Nephron (organoid): ENCODE data around the gene NR2E3.

Experiments
- H3K27ac Mint-ChIP-seq, 3 experiments: 2 replicates each; pipeline ENCODE4 v1.8.0; 2020; ENCODE audit warnings: mixed read lengths in 3 of 3, mild to moderate bottlenecking in 2 of 3, moderate library complexity in 1 of 3
- H3K27me3 Mint-ChIP-seq: 2 replicates; pipeline ENCODE4 v1.8.0; 2021; ENCODE audit warnings: low read depth, mild to moderate bottlenecking, moderate library complexity, mixed read lengths
- H3K36me3 Mint-ChIP-seq: 2 replicates; pipeline ENCODE4 v1.8.0; 2020; ENCODE audit warnings: low read depth, mixed read lengths
- H3K4me1 Mint-ChIP-seq: 2 replicates; pipeline ENCODE4 v1.8.0; 2020; ENCODE audit warnings: mixed read lengths
- H3K4me3 Mint-ChIP-seq, 3 experiments: 2 replicates each; pipeline ENCODE4 v1.8.0; 2020; ENCODE audit warnings: mild to moderate bottlenecking in 3 of 3, mixed read lengths in 3 of 3, moderate library complexity in 2 of 3
- H3K9me3 Mint-ChIP-seq: 2 replicates; pipeline ENCODE4 v1.8.0; 2020; ENCODE audit warnings: mixed read lengths
- CTCF ChIP-seq, 3 experiments: fragments of 200-600 bp; sonication (generic); IDR thresholded peaks; one replicate each; pipeline ENCODE4 v1.5.0; 2021; ENCODE audit warnings: antibody characterized with exemption in 3 of 3; ENCODE audit not compliant: unreplicated experiment in 3 of 3

Gene NR2E3

GRCh38 chr15:71813723-71814470 is 3.5 kb downstream of the NR2E3 start:
- peaks cover 5% of the 10 kb centered on the region for H3K27me3 Mint-ChIP-seq

GRCh38 chr15:71815301-71815700 is 4.9 kb downstream of the NR2E3 start:
- Mint-ChIP-seq H3K4me1 (peaks cover 30% of the 10 kb centered on the region), H3K4me3 (no peak overlapping the region), H3K36me3 (peaks cover 30% of the 10 kb centered on the region), H3K9me3 (peaks cover 5% of the 10 kb centered on the region), H3K27ac (no peak overlapping the region), H3K27me3 (no peaks in the 10 kb centered on the region)
- TF ChIP-seq CTCF (IDR thresholded peaks at IDR 0.05; ENCODE audit: unreplicated experiment in 3 of 3), result no peak

More at GRCh38 chr15:71813723-71814470, 3.5 kb downstream of the NR2E3 start:
- Mint-ChIP-seq H3K4me1 (peaks cover 30% of the 10 kb centered on the region), H3K36me3 (peaks cover 19% of the 10 kb centered on the region), H3K9me3 (no peaks in the 10 kb centered on the region), H3K27ac (no peak overlapping the region), H3K4me3 (peak overlapping the region in 1 of 3 experiments; percentile 8)
- TF ChIP-seq CTCF (IDR thresholded peaks at IDR 0.05; ENCODE audit: unreplicated experiment in 3 of 3), result no peak

- Mint-ChIP-seq H3K27ac (no peak overlapping the region), H3K36me3 (peaks cover 47% of the 10 kb centered on the region), H3K27me3 (no peaks in the 10 kb centered on the region), H3K4me1 (peaks cover 26% of the 10 kb centered on the region), H3K4me3 (no peak overlapping the region), H3K9me3 (peaks cover 15% of the 10 kb centered on the region)
- no peak for TF ChIP-seq CTCF (IDR thresholded peaks at IDR 0.05; ENCODE audit: unreplicated experiment in 3 of 3)
Observed at GRCh38 chr15:71817351-71817750, 7.0 kb downstream of the NR2E3 start.

GRCh38 chr15:71820127-71820526 is 9.8 kb downstream of the NR2E3 start:
- Mint-ChIP-seq H3K9me3 (peaks cover 18% of the 10 kb centered on the region), H3K36me3 (peaks cover 75% of the 10 kb centered on the region), H3K27me3 (no peaks in the 10 kb centered on the region), H3K27ac (no peak overlapping the region), H3K4me1 (peaks cover 25% of the 10 kb centered on the region), H3K4me3 (no peak overlapping the region)
- TF ChIP-seq CTCF (IDR thresholded peaks at IDR 0.05; ENCODE audit: unreplicated experiment in 3 of 3), result no peak

- no peak for TF ChIP-seq CTCF (IDR thresholded peaks at IDR 0.05; ENCODE audit: unreplicated experiment in 3 of 3)
- Mint-ChIP-seq H3K4me3 (no peak overlapping the region), H3K27ac (no peak overlapping the region), H3K36me3 (peaks cover 87% of the 10 kb centered on the region), H3K4me1 (peaks cover 26% of the 10 kb centered on the region), H3K27me3 (no peaks in the 10 kb centered on the region), H3K9me3 (peaks cover 18% of the 10 kb centered on the region)
Observed at GRCh38 chr15:71821547-71822129, 11.3 kb downstream of the NR2E3 start.
